ENCODE results near the gene TRABD.
"Not testable (repeated sequence)": the region's sequence is repeated elsewhere in the genome, so short reads cannot be mapped to it uniquely, and the experiment has no call there.

The TRABD gene

GRCh38 chr22:50141462-50141861 lies 44.3 kb upstream of the TRABD start:
- TF ChIP-seq CTCF (IDR thresholded peaks at IDR 0.05; ENCODE audit: low read depth, low read length), result no peak
- no peak overlapping the region for H3K4me3 ChIP-seq (ENCODE audit: low read depth, low read length)

DNA sequence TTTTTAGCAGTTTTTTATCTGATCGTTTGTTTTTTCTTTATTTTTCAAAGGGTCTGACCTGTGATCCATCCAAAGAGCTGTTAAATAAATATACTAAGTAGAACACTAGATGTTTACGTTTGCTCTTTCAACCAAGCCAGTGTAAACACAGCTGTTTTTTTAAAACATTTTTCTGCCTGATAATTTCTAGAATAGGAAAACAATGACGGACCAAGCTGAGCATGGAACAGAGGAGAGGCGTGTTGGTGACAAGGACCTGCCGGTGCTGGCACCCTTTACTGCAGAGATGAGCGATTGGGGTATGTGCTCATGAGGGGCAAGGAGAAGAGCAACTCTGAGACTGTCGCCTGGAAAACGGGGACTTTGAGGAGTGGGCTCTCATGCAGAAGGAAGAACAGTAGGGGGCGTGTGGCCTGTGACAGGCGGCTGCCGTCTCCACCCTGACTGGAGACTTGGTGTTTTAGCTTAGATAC lies 43.8 kb upstream of the TRABD start:
- TF ChIP-seq CTCF (IDR thresholded peaks at IDR 0.05; ENCODE audit: low read depth, low read length), result no peak
- H3K4me3 ChIP-seq (ENCODE audit: low read depth, low read length), result no peak overlapping the region

GRCh38 chr22:50143096-50143495 lies 42.6 kb upstream of the TRABD start:
- no peak overlapping the region for H3K4me3 ChIP-seq (ENCODE audit: low read depth, low read length)
- no peak for TF ChIP-seq CTCF (IDR thresholded peaks at IDR 0.05; ENCODE audit: low read depth, low read length)

- no peak for TF ChIP-seq CTCF (IDR thresholded peaks at IDR 0.05; ENCODE audit: low read depth, low read length)
- no peak overlapping the region for H3K4me3 ChIP-seq (ENCODE audit: low read depth, low read length)
Measured at GRCh38 chr22:50144005-50144614, 41.6 kb upstream of the TRABD start.

- no peak for TF ChIP-seq CTCF (IDR thresholded peaks at IDR 0.05; ENCODE audit: low read depth, low read length)
Measured at GRCh38 chr22:50145721-50146438, 39.8 kb upstream of the TRABD start.

DNA sequence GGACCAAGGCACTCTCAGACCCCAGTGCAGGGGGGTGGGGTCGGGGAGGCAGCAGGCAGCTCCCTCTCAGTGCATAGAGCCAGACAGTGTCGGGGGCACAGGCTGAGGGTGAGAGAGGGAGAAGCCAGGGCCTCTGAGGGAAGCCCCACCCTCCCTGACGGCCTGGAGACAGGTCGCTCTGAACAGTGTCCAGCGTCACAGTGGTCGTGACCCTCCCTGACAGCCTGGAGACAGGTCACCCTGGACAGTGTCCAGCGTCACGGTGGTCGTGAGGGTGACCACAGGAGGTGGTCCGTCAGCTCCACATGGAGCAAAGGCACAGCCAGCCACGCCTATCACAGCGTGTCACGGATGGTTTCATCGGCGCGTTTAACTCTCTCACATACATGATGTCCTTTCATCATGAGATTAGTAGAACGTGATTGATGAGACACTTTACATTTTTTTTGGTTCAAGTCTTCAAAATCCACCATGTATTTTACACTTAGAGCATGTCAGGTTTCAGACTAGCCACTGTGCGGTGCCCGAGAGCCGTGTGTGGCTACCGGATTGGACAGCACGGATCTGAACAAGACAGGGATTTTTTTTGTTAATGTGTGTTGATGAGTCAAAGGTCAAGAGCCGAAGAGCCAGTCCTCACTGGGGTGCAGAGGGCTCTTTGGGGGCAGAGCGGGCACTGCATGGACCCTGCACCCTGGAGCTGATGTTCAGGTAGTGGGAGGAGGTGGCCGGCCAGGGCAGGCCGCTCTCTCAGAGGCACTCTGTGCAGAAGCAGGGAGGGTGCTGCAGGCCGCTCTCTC lies 39.1 kb upstream of the TRABD start:
- no peak overlapping the region for H3K4me3 ChIP-seq (ENCODE audit: low read depth, low read length)
- TF ChIP-seq CTCF (IDR thresholded peaks at IDR 0.05; ENCODE audit: low read depth, low read length), result peak; percentile 94

More at GRCh38 chr22:50145721-50146438, 39.8 kb upstream of the TRABD start:
- H3K4me3 ChIP-seq (ENCODE audit: low read depth, low read length), result no peak overlapping the region

DNA sequence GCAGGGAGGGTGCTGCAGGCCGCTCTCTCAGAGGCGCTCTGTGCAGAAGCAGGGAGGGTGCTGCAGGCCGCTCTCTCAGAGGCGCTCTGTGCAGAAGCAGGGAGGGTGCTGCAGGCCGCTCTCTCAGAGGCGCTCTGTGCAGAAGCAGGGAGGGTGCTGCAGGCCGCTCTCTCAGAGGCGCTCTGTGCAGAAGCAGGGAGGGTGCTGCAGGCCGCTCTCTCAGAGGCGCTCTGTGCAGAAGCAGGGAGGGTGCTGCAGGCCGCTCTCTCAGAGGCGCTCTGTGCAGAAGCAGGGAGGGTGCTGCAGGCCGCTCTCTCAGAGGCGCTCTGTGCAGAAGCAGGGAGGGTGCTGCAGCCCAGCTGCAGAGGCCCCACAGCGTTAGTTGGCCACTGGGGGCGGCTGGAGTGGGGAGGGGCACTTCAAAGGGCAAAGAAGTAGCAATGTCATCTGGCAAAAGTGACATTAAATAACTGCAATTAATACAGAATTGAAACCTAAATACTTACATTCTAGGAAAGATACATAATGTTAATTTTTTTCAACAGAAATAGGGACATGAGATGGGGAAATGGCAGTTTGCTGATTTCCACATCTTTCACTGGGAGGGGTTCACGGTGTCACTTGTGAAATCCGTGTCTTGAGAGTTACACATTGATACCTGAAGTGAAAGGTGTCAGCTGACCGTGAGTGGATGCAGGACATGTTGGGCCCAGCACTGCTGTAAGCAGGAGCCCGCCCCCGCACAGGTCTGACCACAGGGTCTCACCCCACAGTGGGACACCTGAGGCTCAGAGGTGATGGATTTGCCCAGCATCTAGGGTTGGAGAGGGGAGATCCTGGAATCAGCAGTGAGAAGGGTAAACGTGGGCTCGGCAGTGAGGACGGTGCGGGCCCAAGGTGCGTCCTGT lies 38.2 kb upstream of the TRABD start:
- not testable (repeated sequence) for H3K4me3 ChIP-seq (ENCODE audit: low read depth, low read length)

Data from WI38 (cell line).